ENCODE measurements around the gene CYB5A.

The CYB5A gene

GRCh38 chr18:74274700-74275099 is 17.1 kb downstream of the CYB5A start:
- no peak for DNase-seq

- no peak for DNase-seq
Observed at GRCh38 chr18:74273394-74273793, 18.4 kb downstream of the CYB5A start.

GRCh38 chr18:74271635-74272034 is 20.1 kb downstream of the CYB5A start:
- DNase-seq = no peak

GRCh38 chr18:74268933-74269620 is 22.7 kb downstream of the CYB5A start:
- no peak for DNase-seq

- DNase-seq = no peak
Observed at GRCh38 chr18:74268175-74268574, 23.6 kb downstream of the CYB5A start.

GRCh38 chr18:74266161-74266560 is 25.6 kb downstream of the CYB5A start:
- DNase-seq = no peak

- no peak for DNase-seq
Observed at GRCh38 chr18:74265546-74266098, 26.1 kb downstream of the CYB5A start.

GRCh38 chr18:74264303-74265020 is 27.3 kb downstream of the CYB5A start:
- DNase-seq = no peak

- no peak for DNase-seq
Observed at GRCh38 chr18:74261053-74261713, 30.6 kb downstream of the CYB5A start.

GRCh38 chr18:74259347-74259746 is 32.4 kb downstream of the CYB5A start:
- DNase-seq = no peak

- no peak for DNase-seq
Observed at GRCh38 chr18:74257083-74257482, 34.7 kb downstream of the CYB5A start.

GRCh38 chr18:74256190-74256589 is 35.6 kb downstream of the CYB5A start:
- DNase-seq = no peak

- DNase-seq = no peak
Observed at GRCh38 chr18:74255131-74255616, 36.6 kb downstream of the CYB5A start.

- DNase-seq = no peak
Observed at GRCh38 chr18:74252039-74252395, 39.7 kb downstream of the CYB5A start.

GRCh38 chr18:74251297-74252038 is 40.3 kb downstream of the CYB5A start:
- no peak for DNase-seq

- no peak for DNase-seq
Observed at GRCh38 chr18:74250131-74250530, 41.6 kb downstream of the CYB5A start.

- no peak for DNase-seq
Observed at GRCh38 chr18:74249181-74249968, 42.4 kb downstream of the CYB5A start.

GRCh38 chr18:74248595-74248994 is 43.2 kb downstream of the CYB5A start:
- no peak for DNase-seq

GRCh38 chr18:74248189-74248588 is 43.6 kb downstream of the CYB5A start:
- no peak for DNase-seq

- no peak for DNase-seq
Observed at GRCh38 chr18:74244554-74244953, 47.2 kb downstream of the CYB5A start.

GRCh38 chr18:74243127-74243526 is 48.6 kb downstream of the CYB5A start:
- no peak for DNase-seq

All from stimulated activated CD4-positive, alpha-beta T cell treated with anti-CD3 and anti-CD28 coated beads, Interleukin-12 subunit alpha, Interleukin-12 subunit beta, amount 100 ng/mL, for 4 hours (primary cell).